Sigmoid colon (tissue), 3 donors: ENCODE measurements around the gene GABBR2.

Experiments used
- CTCF ChIP-seq, 4 experiments: fragments of 450-650 bp in 3 of 4; fragments of 200-600 bp in 1 of 4; IDR thresholded peaks; one replicate each; pipeline ENCODE4 v1.5.1; 2016 to 2019; ENCODE audit warnings: antibody characterized with exemption in 4 of 4, mild to moderate bottlenecking in 3 of 4, moderate library complexity in 2 of 4
- POLR2A ChIP-seq, 2 donors: fragments of 450-650 bp; IDR thresholded peaks; one replicate each; pipeline ENCODE4 v1.6.1; 2016; ENCODE audit warnings: antibody characterized with exemption in 2 of 2, mild to moderate bottlenecking in 2 of 2, moderate library complexity in 2 of 2

- TF ChIP-seq CTCF (IDR thresholded peaks at IDR 0.05), result no peak
- TF ChIP-seq POLR2A (IDR thresholded peaks at IDR 0.05), result no peak
These were observed 253.2 kb downstream of the GABBR2 start for GRCh38 chr9:98455256-98456155.
